HepG2 (cell line): ENCODE measurements around the gene DENND4B. TPM values are rescaled to one million over a fixed set of nuclear protein-coding genes. Genes with fewer than 3 reads are reported as not detected.

ENCODE experiments used
- ARNT2 ChIP-seq: sonication (generic); formaldehyde crosslinking; IDR thresholded peaks from 2 replicates; pipeline ENCODE4 v1.8.0; 2022; ENCODE audit warnings: mild to moderate bottlenecking, low read depth, missing genetic modification reagents, moderate library complexity
- KDM3A ChIP-seq: IDR thresholded peaks from 2 replicates; pipeline ENCODE4 v1.6.1; 2018; ENCODE audit warnings: low read depth, missing compliant biosample characterization
- KIAA2018 ChIP-seq: sonication (generic); formaldehyde crosslinking; IDR thresholded peaks from 2 replicates; pipeline ENCODE4 v1.5.0; 2020; ENCODE audit warnings: mild to moderate bottlenecking, missing genetic modification reagents, borderline replicate concordance
- ZBTB33 ChIP-seq: sonication (generic); formaldehyde crosslinking; IDR thresholded peaks from 2 replicates; pipeline ENCODE4 v1.4.0; 2020; ENCODE audit warnings: missing genetic modification reagents
- ZBTB7A ChIP-seq: sonication (generic); formaldehyde crosslinking; IDR thresholded peaks from 2 replicates; pipeline ENCODE4 v1.8.0; 2022; ENCODE audit warnings: mild to moderate bottlenecking, missing genetic modification reagents
- ZMYM3 ChIP-seq: sonication (generic); formaldehyde crosslinking; IDR thresholded peaks from 2 replicates; pipeline ENCODE4 v1.5.1; 2020; ENCODE audit warnings: mild to moderate bottlenecking, missing genetic modification reagents
- ZNF547 ChIP-seq: sonication (generic); formaldehyde crosslinking; IDR thresholded peaks from 2 replicates; pipeline ENCODE4 v1.5.1; 2020; ENCODE audit warnings: mild to moderate bottlenecking, missing genetic modification reagents
- ZNF761 ChIP-seq: sonication (generic); formaldehyde crosslinking; conservative IDR thresholded peaks from 2 replicates; pipeline ENCODE4 v1.4.0; 2020; ENCODE audit warnings: mild to moderate bottlenecking, missing genetic modification reagents
- polyA plus RNA-seq, 8 experiments: library from polyadenylated mRNA; depleted of rRNA in 3 of 8; stranded (reverse) in 7 of 8; unstranded in 1 of 8; fragments of >200 nt; fragmentation: Illumina TruSeq in 4 of 8; extraction: Trizol in 4 of 8; gene quantifications; 2 replicates each; pipeline versions ENCODE4 v1.2.1 to v1.2.3, GENCODE V29; 2011 to 2016; ENCODE audit warnings: low read depth in 4 of 8, missing spikeins in 1 of 8, mixed read lengths in 1 of 8; ENCODE audit not compliant: insufficient read depth in 1 of 8
- total RNA-seq, 5 experiments: library from RNA; depleted of rRNA; stranded (reverse); fragments of >200 nt; fragmentation: Illumina TruSeq; extraction: Trizol; gene quantifications; 2 replicates each; pipeline ENCODE4 v1.2.3, GENCODE V29; 2016; ENCODE audit warnings: low read depth in 1 of 5
- TF ChIP-seq, protein P1 (sequence below): sonication (generic); formaldehyde crosslinking; IDR thresholded peaks from 2 replicates; pipeline ENCODE4 v1.5.1; 2020; ENCODE audit warnings: missing genetic modification reagents, mild to moderate bottlenecking, borderline replicate concordance
- TF ChIP-seq, protein P2 (sequence below): sonication (generic); formaldehyde crosslinking; IDR thresholded peaks from 2 replicates; pipeline ENCODE4 v1.8.1; 2023; ENCODE audit warnings: mild to moderate bottlenecking, moderate library complexity, missing genetic modification reagents
- TF ChIP-seq, protein P3 (sequence below): sonication (generic); formaldehyde crosslinking; IDR thresholded peaks from 2 replicates; pipeline ENCODE4 v1.4.0; 2020; ENCODE audit warnings: missing genetic modification reagents, low read depth, mild to moderate bottlenecking, borderline replicate concordance

The DENND4B gene
- total and polyA plus RNA-seq, 2 of the 13 experiments (the other 11 are each of a cell fraction or from before 2014, with no cell fraction given): 15.1 to 20.3 TPM

DNA sequence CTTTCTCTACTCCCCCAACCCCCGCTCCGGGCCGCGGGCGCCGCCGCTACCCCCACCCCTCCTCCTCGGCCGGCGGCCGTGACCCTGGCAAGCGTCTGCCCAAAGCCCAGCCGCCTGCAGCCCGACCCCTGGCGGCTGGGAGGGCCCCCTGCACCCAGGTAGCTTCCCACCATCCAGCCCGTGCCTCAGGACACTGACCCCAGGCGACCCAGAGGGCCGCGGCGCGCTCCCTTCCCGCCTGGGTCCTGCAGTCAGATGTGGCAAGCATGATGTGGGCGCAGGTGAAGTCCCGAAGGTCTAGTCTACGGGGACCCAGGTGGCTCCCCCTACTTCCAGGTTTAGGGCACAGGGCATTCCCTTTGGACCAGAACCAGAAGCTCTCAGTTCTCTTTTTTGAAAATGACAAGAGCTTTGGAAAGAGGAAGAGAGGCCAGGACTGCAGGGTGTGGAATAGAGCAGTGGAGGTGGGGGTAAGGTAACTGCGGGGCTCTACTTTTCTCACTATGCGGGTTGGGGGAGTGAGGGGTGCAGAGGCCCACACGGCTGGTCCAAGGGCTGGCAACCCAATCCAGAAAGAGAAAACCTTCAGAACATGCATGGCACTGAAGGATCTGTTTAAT lies at the start of gene DENND4B (continued):
- TF ChIP-seq, protein P1, sequence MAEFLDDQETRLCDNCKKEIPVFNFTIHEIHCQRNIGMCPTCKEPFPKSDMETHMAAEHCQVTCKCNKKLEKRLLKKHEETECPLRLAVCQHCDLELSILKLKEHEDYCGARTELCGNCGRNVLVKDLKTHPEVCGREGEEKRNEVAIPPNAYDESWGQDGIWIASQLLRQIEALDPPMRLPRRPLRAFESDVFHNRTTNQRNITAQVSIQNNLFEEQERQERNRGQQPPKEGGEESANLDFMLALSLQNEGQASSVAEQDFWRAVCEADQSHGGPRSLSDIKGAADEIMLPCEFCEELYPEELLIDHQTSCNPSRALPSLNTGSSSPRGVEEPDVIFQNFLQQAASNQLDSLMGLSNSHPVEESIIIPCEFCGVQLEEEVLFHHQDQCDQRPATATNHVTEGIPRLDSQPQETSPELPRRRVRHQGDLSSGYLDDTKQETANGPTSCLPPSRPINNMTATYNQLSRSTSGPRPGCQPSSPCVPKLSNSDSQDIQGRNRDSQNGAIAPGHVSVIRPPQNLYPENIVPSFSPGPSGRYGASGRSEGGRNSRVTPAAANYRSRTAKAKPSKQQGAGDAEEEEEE: no peak
- TF ChIP-seq ARNT2 (CRISPR knock-in tag) (peak; percentile 38), ZBTB33 (no peak; the same call in none of the 2 replicates), ZMYM3 (no peak; the same call in 1 of the 2 replicates), KDM3A (CRISPR knock-in tag) (peak; percentile 37; the same call in 1 of the 2 replicates), KIAA2018 (CRISPR knock-in tag) (no peak), ZNF761 (no peak), ZBTB7A (CRISPR knock-in tag) (0 out of 2 replicates have a peak, but pooled peaks have one; percentile 19), ZNF547 (CRISPR knock-in tag) (no peak; the same call in 1 of the 2 replicates)
- TF ChIP-seq, protein P2, sequence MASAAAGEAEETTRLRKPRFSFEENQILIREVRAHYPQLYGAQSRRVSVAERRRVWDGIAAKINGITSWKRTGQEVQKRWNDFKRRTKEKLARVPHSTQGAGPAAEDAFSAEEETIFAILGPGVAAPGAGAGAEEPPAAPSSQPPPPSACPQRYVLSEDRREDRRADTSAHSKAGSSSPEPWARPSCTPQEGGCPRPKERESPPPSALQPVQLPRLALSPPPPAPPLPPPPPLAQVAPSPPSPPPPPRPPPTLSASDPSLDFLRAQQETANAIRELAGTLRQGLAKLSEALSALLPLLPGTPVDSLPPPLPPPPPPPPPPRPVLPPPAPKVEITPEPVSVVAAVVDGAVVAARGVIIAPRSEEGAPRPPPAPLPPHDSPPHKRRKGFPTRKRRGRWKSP (CRISPR knock-in tag): peak; percentile 42; the same call in 1 of the 2 replicates
- TF ChIP-seq, protein P3, sequence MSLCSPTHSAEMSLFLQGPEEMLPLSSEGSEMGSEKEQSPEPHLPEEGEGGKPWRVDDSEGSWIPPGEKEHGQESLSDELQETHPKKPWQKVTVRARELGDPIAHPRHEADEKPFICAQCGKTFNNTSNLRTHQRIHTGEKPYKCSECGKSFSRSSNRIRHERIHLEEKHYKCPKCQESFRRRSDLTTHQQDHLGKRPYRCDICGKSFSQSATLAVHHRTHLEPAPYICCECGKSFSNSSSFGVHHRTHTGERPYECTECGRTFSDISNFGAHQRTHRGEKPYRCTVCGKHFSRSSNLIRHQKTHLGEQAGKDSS: no peak; the same call in 1 of the 2 replicates
